Measurements from ENCODE around the gene SLC38A3.

Gene SLC38A3

GRCh38 chr3:50266836-50267235 lies 61.8 kb downstream of the SLC38A3 start:
- Histone ChIP-seq H3K27me3 (peaks cover 28 to 45% (median 42%) of the 10 kb centered on the region in 11 experiments), H3K36me3 (no peaks in the 10 kb centered on the region), H3K4me1 (peaks cover 0 to 62% (median 34%) of the 10 kb centered on the region in 10 experiments; a peak in 17 of 20 replicates), H3K4me2 (peak overlapping the region in 8 of 11 experiments; percentile 6 to 58 (median 50); a peak in 13 of 22 replicates), H3K9ac (peak overlapping the region in 3 of 11 experiments; percentile 13 to 19 (median 18); a peak in 3 of 22 replicates), H3K4me3 (no peak overlapping the region), H4K20me1 (peaks cover 0 to 66% (median 0%) of the 10 kb centered on the region in 11 experiments; a peak in 6 of 22 replicates), H3K27ac (no peak overlapping the region), H3K9me3 (replicated peaks in 1 of 11) (no peaks in the 10 kb centered on the region)
- TF ChIP-seq Cebpa-rat (IDR thresholded peaks at IDR 0.05): no peak

GRCh38 chr3:50267280-50267913 lies 62.3 kb downstream of the SLC38A3 start:
- TF ChIP-seq Cebpa-rat (IDR thresholded peaks at IDR 0.05): no peak
- peaks cover 28 to 45% (median 42%) of the 10 kb centered on the region in 11 experiments for H3K27me3 ChIP-seq
- no peaks in the 10 kb centered on the region for H3K9me3 ChIP-seq (replicated peaks in 1 of 11)
- no peak overlapping the region for H3K4me3 ChIP-seq
- no peak overlapping the region for H3K27ac ChIP-seq
- peak overlapping the region in 8 of 11 experiments; percentile 6 to 58 (median 50); a peak in 13 of 22 replicates for H3K4me2 ChIP-seq
- H4K20me1 ChIP-seq: peaks cover 0 to 63% (median 0%) of the 10 kb centered on the region in 11 experiments; a peak in 6 of 22 replicates
- no peaks in the 10 kb centered on the region for H3K36me3 ChIP-seq
- peaks cover 0 to 56% (median 31%) of the 10 kb centered on the region in 10 experiments; a peak in 17 of 20 replicates for H3K4me1 ChIP-seq
- peak overlapping the region in 4 of 11 experiments; percentile 13 to 19 (median 18); a peak in 3 of 22 replicates for H3K9ac ChIP-seq

- Histone ChIP-seq H3K4me2 (peak overlapping the region in 3 of 11 experiments; percentile 53 to 68 (median 54); a peak in 1 of 22 replicates), H4K20me1 (peaks cover 0 to 56% (median 3%) of the 10 kb centered on the region in 11 experiments; a peak in 11 of 22 replicates), H3K36me3 (no peaks in the 10 kb centered on the region), H3K4me1 (peaks cover 3 to 52% (median 35%) of the 10 kb centered on the region in 10 experiments; a peak in 18 of 20 replicates), H3K27me3 (peaks cover 33 to 51% (median 46%) of the 10 kb centered on the region in 11 experiments), H3K27ac (no peak overlapping the region), H3K9me3 (replicated peaks in 1 of 11) (no peaks in the 10 kb centered on the region), H3K4me3 (no peak overlapping the region), H3K9ac (no peak overlapping the region)
- no peak for TF ChIP-seq Cebpa-rat (IDR thresholded peaks at IDR 0.05)
Observed at GRCh38 chr3:50268276-50268675, 63.2 kb downstream of the SLC38A3 start.

GRCh38 chr3:50268703-50269451 lies 63.8 kb downstream of the SLC38A3 start, which contains the start of gene SEMA3B:
SEMA3B (plus strand) TSS chr3:50269147; CDS start chr3:50269241, 94 bp downstream.
- H3K4me3 ChIP-seq: no peak within 1 kb of the TSS

GRCh38 chr3:50269460-50269859 lies 64.4 kb downstream of the SLC38A3 start:
- Histone ChIP-seq H3K36me3 (no peaks in the 10 kb centered on the region), H3K4me1 (peaks cover 0 to 54% (median 42%) of the 10 kb centered on the region in 10 experiments; a peak in 18 of 20 replicates), H3K4me3 (no peak overlapping the region), H4K20me1 (peaks cover 0 to 59% (median 11%) of the 10 kb centered on the region in 11 experiments; a peak in 12 of 22 replicates), H3K9ac (peak overlapping the region in 5 of 11 experiments; percentile 5 to 41 (median 24); a peak in 5 of 22 replicates), H3K4me2 (peak overlapping the region in 9 of 11 experiments; percentile 24 to 68 (median 50); a peak in 13 of 22 replicates), H3K27me3 (peaks cover 45 to 63% (median 58%) of the 10 kb centered on the region in 11 experiments), H3K9me3 (replicated peaks in 1 of 11) (no peaks in the 10 kb centered on the region), H3K27ac (no peak overlapping the region)
- TF ChIP-seq Cebpa-rat (IDR thresholded peaks at IDR 0.05): no peak

More at GRCh38 chr3:50268703-50269451, 63.8 kb downstream of the SLC38A3 start, which contains the start of gene SEMA3B:
- Histone ChIP-seq H3K27ac (no peak within 1 kb of the TSS), H3K9me3 (replicated peaks in 1 of 11) (no peaks in the 10 kb centered on the region), H3K4me1 (peaks cover 4 to 56% (median 41%) of the 10 kb centered on the region in 10 experiments; a peak in 18 of 20 replicates), H3K9ac (peak within 1 kb of the TSS in 5 of 11 experiments; percentile 5 to 41 (median 24); a peak in 5 of 22 replicates), H3K4me2 (peak within 1 kb of the TSS in 9 of 11 experiments; percentile 24 to 68 (median 54); a peak in 15 of 22 replicates), H4K20me1 (peaks cover 0 to 58% (median 9%) of the 10 kb centered on the region in 11 experiments; a peak in 12 of 22 replicates), H3K27me3 (peaks cover 39 to 57% (median 52%) of the 10 kb centered on the region in 11 experiments), H3K36me3 (no peaks in the 10 kb centered on the region)
- TF ChIP-seq Cebpa-rat (IDR thresholded peaks at IDR 0.05): no peak

- H3K4me2 ChIP-seq: peak overlapping the region in 3 of 11 experiments; percentile 34 to 53 (median 50); a peak in 2 of 22 replicates
Observed at GRCh38 chr3:50269977-50270413, 64.9 kb downstream of the SLC38A3 start.

GRCh38 chr3:50270422-50271224 lies 65.6 kb downstream of the SLC38A3 start:
- peaks cover 7 to 56% (median 43%) of the 10 kb centered on the region in 10 experiments; a peak in 18 of 20 replicates for H3K4me1 ChIP-seq
- H3K9me3 ChIP-seq (replicated peaks in 1 of 11): no peaks in the 10 kb centered on the region
- H4K20me1 ChIP-seq: peaks cover 0 to 62% (median 17%) of the 10 kb centered on the region in 11 experiments; a peak in 14 of 22 replicates
- 0 out of 22 replicates have a peak overlapping the region, but pooled peaks of 2 of the 11 experiments have one; percentile 3 to 10 for H3K4me2 ChIP-seq
- peak overlapping the region in 3 of 11 experiments; percentile 3 to 15 (median 13); a peak in 1 of 22 replicates for H3K9ac ChIP-seq
- H3K4me3 ChIP-seq: no peak overlapping the region
- no peak for TF ChIP-seq Cebpa-rat (IDR thresholded peaks at IDR 0.05)
- H3K27me3 ChIP-seq: peaks cover 57 to 71% (median 67%) of the 10 kb centered on the region in 11 experiments
- H3K27ac ChIP-seq: no peak overlapping the region
- H3K36me3 ChIP-seq: no peaks in the 10 kb centered on the region

More at GRCh38 chr3:50269977-50270413, 64.9 kb downstream of the SLC38A3 start:
- Histone ChIP-seq H3K9me3 (replicated peaks in 1 of 11) (no peaks in the 10 kb centered on the region), H3K9ac (peak overlapping the region in 1 of 11 experiments; percentile 3; a peak in 1 of 22 replicates), H4K20me1 (peaks cover 0 to 62% (median 11%) of the 10 kb centered on the region in 11 experiments; a peak in 14 of 22 replicates), H3K27ac (no peak overlapping the region), H3K4me3 (no peak overlapping the region), H3K36me3 (no peaks in the 10 kb centered on the region), H3K27me3 (peaks cover 50 to 68% (median 64%) of the 10 kb centered on the region in 11 experiments), H3K4me1 (peaks cover under 1 to 52% (median 41%) of the 10 kb centered on the region in 10 experiments; a peak in 18 of 20 replicates)
- no peak for TF ChIP-seq Cebpa-rat (IDR thresholded peaks at IDR 0.05)

Measured in BLaER1 treated with 17β-estradiol and CSF1 and Interleukin-3, amounts not matched to agents 10 nM and 100 nM (cell line).